ENCODE results near the gene KAT6B.
"Not testable (repeated sequence)": the region's sequence is repeated elsewhere in the genome, so short reads cannot be mapped to it uniquely, and the experiment has no call there.

KAT6B gene

DNA sequence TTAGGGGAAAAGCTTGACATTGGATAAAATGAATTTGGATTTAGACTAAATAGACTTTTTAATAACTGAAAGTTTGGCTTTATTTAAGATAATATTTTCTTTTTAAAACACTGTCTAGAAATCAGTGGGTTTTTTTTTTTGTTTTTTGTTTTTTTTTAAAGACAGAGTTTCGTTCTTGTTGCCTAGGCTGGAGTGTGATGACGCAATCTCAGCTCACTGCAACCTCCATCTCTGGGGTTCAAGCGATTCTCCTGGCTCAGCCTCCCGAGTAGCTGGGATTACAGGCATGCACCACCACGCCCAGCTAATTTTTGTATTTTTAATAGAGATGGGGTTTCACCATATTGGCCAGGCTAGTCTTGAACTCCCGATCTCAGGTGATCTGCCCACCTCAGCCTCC, 66.9 kb downstream of the KAT6B start:
- DNase-seq = not testable (repeated sequence)

DNA sequence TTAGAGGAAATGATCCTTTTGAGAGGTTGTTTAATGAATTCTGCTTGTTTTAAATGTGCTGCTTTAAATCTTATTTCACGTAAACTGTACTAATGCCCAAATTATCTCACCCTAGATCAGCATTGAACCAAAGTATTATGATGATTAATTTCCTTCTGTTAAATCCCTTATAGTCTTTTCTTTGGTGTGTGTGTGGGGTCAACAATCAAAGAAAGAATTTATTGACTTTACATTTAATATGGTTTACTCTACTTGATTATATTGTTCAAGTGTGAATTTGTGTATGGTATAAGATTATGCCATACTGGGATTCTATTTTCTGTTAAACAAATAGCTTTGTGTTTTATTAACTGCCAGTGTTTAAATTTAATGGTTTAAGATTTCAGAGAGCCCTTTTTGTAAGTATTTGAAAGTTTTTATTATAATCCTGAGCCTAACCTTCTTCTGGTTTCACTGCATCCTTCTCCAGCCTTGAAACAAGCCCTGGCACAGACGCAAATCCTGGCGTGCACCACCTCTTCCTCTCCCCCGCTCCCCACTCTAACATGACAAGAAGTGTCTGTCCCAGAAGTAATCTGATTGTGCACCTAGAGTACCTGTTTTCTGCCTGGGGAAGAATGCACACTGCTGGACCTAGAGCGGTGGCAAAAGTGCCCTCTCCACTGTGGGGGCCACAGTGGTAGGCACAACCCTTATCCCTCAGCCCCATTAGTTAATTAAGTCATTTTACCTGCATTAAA, 70.6 kb downstream of the KAT6B start:
- no peak for DNase-seq

DNA sequence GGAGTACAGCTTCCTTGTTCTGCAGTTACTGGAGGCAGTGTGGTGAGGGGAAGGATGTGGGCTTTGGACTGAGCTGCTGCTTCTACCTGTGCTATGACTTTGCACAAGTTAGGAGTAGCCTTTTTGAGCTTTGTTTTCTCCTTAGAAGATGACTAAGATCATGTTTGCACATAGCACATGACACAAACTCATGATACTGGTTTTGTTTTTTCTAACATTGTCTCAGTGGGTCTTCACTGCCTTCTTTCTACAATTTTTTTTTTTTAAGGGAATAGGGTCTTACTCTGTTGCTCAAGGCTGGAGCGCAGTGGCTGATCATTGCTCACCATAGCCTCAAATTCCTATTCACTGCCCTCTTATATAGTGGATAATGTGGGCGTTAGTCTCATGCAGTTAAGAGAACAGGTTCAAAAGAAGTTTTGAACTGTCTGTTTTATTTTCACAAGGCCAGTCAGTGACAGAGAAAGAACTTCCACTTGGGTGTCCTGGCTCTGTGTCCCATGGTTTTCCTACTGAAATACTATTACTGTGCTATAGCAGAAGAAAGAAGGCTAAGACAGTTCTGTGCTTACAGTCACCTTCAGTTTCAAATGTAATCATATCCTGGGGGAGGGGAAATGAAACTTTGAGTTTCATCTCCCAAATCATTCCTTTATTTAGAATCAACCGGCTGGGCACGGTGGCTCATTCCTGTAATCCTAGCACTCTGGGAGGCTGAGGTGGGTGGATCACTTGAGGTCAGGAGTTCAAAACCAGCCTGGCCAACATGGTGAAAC, 72.0 kb downstream of the KAT6B start:
- peak; percentile 32 for DNase-seq

DNA sequence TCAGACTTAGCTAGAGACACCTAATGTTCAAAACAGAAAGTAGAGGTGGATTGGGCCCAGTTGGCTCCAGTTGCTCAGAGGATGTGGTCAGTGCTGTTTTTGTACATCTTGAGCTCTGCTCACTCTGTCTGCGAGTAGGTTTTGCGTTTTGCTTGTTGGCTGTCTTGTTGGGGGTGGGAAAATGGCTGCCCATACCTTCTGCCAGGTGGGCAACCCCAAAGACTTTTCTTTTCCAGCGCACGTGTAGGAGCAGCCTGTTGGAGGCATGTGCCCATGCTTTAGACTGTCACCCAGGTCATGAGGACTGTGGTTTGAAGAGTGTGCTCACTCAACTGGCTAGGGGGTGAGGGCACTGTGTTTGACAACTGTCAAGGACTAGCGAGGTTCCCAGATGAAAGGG, 73.9 kb downstream of the KAT6B start:
- DNase-seq = no peak

DNA sequence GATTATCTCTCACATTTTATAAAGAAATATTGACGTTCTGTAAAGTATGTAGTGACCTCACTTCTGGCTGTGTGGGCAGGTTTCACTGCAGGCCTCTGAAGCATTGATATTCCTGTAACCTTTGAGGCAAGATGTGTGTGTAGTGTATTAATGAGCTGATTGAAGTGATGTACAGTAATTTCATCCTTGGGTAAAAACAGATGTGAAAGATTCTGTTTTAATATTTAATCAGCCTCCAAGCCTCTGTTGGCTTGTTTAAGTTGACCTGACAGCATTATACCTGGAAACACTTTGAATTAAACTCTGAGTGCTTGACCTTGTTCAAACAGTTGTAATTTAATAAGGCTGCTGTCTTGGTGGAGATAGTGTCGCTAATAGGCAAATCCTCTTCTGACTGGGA, 74.9 kb downstream of the KAT6B start:
- no peak for DNase-seq

DNA sequence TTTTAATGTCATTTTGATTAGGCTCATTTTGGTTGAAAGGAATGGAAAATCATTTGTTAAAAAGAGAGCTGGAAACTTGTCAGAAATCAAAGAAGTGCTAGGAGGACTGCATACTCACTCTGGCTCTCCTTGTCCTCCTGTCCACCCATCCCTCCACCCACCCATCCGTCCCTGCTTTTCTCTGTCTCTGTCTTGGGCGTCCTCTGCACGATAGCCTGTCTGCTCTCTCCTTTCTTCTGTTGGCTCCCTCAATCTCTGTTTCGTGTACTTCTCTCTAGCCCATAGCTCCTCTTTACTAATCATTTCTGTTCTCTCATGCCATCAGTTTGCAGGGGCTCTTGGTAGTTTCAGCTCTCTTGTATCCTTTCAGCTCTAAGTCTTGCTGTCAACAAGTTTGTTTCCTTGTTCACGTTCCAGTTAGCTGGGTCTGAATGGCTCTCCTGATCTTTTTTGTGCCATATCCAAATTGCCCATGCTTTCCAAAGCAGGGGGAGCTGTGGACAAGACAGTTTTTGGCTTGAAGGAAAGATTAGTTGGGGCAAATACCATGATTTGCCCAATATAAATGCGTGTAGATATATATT, 75.6 kb downstream of the KAT6B start:
- DNase-seq = no peak

DNA sequence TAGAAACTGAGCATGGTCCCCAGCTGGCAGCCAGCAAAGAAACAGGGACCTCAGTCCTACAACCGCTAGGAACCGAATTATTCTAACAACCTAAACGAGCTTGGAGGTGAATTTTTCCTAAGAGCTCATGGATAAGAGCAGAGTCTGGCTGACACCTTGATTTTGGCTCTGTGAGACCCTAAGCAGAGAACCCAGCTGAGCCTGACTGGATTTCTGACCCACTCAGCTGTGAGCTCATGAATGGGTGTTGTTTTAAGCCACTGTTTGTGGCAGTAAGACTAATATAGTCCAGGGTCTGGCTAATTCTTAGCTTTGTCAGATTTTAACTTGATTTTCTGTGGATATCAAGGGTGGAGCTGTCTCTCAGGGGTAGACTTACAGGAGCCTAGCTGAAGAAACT, 77.1 kb downstream of the KAT6B start:
- DNase-seq = no peak

DNA sequence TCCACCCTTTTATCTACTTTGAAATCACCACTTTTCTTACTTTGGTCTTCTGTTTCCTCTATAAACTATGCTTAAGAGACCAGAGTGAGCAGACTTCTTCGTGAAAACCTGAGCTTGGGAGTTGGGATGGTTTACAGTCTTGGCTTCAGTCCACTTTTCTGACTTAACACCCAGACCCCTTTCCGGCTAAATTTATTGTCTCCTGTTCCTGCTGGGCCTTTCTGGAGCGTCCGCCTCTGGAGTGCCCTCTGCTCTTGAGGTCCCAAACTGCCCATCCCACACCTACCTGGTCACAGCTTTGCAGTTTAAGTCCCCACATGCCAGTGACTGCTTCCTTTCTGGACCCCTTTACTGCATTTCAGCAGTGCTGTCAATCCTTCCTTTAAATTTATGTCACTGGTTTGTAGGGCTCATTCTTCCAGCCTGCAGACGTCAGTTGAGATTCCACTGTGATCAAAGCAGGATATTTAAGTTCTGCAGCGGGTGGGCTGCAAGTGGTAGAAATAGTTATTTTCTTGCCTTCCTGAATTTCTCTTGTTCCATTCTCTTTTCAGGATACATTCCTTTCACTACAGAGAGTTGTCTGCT, 80.3 kb downstream of the KAT6B start:
- no peak for DNase-seq

DNA sequence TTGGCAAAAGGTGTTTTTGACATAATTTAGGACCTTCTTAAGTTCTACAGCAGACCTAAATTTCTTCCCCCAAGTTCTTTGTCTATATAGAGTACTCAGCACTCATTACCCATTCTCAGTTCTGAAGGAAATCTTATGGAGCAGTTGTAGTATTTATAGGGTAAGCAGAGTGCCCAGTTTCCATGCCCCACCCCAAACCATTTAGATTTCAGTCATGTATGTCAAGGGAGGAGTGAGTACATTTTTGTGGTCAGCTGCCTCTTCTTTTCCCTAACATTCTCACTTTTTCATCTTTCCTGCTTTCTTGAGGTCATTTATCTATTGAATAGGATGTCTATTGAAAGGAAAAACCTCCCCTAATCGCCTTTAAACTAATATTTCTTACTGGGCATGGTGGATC, 83.3 kb downstream of the KAT6B start:
- DNase-seq = no peak

DNA sequence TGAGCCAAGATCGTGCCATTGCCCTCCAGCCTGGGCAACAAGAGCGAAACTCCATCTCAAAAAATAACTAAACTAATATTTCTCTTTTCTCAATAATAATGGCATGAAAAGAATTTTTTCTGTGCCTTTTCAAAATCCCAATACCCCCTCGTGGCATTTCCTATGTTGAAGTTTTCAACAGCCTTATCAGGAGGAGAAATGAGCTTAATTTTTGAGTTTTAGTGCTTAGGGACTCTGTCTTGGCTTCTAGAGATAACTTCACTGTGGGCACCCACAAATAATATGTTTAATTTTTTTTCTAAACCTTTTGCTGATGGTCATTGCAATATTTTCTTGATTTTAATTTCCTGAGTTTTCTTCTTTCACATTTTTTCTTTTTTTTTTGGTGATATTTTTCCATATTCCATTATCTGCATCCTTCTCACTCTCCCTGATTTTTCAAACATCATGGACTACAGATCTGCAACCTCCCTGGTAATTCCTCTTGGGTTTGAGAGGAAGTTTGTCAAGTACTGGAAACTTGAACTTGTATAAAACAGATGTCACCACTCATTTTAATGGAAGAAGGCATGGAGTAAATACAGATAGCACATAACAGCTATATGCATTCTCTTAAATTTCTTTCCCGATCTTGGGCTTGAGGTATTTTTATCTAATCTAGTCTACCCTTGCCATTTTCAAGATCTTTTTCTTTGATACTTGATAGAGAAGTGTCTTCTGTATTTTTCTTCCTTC, 84.0 kb downstream of the KAT6B start:
- no peak for DNase-seq

DNA sequence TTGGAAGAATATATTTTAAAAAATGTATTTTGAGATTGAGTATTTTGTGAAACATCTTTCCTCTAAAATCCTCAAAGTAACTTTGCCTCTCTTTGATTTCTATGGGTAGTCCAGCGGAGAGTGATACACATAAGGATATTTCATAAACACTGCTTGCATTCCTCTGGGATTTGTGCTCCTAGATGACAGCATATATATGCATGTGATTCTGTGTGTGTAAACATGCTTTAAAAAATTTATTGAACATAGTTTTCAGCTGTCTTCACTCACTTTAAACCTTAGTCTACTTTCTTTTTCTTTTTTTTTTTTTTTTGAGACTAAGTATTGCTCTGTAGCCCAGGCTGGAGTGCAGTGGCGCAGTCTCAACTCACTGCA, 84.6 kb downstream of the KAT6B start:
- no peak for DNase-seq

DNA sequence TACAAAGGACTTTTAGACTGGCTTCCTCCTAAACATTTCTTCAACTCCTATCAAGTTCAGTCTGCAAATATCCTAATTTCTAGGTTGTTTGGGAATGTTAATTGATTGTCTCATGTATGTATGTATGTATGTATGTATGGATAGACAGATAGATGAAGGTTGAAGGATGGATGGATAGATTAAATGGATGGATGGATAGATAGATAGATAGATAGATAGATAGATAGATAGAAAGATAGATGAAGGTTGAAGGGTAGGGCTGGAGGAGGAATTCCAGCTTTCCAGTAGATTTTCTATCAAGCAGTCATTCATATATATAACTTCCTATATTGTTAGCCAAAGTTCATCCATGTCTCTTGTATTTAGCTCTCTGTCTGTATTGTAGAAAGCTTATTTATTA, 85.8 kb downstream of the KAT6B start:
- no peak for DNase-seq

DNA sequence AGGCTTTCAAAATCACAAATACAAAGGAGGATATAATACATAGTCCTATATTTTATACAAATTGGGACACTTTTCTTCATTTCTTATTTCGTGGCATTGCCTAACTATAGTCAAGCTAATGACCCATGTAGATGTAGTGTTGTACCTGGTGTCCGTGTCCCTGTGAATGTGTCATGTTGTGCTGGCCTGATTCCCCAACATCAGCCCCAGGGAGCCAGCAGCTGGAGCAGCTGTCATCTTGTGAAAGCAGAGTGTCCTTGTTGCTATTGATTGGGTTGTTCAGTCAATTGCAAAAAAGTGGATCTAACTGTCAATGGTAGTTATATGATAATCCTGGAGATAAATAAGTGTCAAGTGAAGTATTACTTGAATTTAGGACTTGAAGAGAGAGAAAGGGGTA, 86.3 kb downstream of the KAT6B start:
- no peak for DNase-seq

DNA sequence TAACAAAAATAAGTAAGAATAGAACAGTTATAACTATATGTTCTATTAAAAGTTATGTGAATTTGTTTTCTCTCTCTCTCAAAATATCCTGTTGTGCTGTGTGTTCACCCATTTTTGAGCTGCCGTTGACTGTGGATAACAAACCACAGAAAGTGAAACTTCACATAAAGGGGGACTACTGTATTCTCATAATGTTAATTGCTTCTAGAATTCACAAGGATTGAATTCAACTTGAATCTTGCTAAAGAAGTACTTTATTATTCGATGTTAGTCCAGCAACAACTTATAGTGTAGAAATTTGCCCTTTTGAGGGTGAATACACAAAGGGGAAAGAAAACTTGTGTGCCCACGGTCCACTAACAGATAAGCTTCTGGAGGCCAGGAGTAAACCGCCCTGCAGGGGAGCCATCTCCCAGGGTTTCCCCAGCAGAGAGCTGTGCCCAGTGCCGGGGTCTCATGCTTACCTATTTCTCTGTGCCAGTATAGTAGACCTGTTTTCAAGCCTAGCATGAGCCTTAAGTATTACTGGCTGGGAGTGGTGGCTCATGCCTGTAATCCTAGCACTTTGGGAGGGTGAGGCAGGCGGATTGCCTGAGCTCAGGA, 87.1 kb downstream of the KAT6B start:
- no peak for DNase-seq

DNA sequence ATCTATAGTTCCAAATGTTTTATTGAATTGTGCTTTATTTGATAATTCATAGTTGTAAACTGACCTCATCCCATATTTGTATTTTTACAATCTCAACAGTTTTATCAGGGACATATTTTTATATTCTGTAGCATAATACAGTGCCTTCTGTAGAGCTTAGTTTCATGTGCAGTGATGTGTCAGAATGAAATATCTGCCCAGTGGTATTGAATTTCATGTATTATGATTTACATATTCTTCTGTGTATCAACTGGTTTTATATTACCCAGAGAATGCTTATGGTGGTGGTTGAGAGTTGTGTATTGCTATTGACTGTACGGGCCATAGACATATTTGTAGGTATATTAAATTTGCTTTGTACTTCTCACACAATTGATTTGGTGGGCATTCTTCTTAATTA, 89.9 kb downstream of the KAT6B start:
- no peak for DNase-seq

DNA sequence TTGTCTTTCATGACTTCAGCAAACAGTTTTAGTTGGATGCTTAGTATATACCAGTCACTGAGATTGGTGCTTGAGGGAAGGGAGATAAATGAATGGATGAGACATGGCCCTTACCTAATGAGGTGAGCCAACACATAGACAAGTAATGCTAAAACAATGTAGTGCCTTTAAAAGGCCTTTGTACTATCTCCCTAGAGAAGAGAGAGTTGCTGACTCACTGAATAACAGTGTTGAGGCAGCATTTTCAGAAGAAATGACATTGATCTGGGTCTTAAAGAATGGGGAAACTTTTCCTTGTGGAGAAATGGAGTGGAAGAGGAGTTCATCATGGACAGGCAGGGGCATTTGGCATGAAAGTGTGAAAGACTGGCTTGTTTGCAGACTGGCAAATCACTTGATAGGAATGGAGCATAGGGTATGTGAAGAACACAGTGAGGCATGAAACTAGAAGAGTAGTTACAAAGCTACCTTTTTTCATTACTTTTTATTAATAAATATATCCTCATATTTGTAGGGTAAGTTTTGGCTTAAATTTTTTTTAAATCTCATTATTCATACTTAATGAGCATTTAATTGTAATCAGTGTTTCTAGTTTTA, 91.2 kb downstream of the KAT6B start:
- no peak for DNase-seq

DNA sequence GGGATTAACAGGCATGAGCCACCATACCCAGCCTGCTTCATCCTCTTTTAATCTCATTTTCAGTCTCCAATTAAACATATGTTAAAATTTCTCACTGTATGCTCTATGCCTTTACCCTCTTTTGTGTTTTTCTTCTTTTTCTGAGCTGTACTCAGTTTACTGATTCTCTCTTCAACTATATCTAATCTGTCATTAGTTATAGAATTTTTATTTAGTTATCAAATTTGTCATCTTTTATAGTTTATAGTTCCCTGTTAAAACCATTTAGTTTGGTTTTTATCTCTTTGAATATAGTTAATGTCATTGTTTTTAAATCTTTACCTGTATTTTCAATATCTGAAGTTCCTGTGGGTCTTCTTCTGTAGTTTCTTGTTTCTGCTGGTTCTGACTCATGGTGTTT, 93.3 kb downstream of the KAT6B start:
- no peak for DNase-seq

DNA sequence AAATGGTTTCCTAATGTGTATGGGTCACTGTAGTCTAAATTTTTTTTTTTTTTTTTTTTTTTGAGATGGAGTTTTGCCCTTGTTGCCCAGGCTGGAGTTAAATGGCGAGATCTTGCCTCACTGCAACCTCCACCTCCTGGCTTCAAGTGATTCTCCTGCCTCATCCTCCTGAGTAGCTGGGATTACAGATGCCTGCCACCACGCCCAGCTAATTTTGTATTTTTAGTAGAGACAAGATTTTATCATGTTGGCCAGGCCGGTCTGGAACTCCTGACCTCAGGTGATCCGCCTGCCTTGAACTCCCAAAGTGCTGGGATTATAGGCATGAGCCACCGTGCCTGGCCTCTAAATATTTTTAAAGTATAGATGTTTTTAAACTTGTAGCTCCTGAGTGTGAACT, 94.7 kb downstream of the KAT6B start:
- DNase-seq = not testable (repeated sequence)

DNA sequence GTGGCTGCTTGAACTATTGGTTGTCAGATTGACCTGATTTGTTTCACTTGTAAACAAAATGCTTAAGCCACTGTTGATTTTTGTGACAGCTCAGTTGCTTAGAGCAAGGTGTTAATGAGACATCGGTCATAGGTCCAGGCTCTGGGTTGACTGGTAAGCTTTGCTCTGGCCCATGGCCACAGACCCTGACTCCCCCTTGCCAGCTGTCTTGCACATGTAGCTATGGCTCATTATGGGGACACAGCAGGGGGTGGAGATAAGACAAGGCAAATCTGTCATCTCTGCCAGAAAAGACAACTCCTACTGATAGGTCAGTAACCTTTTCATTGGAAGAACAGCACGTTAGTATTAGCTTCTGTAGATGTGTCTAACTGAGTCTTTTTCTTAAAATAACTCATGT, 95.3 kb downstream of the KAT6B start:
- no peak for DNase-seq

DNA sequence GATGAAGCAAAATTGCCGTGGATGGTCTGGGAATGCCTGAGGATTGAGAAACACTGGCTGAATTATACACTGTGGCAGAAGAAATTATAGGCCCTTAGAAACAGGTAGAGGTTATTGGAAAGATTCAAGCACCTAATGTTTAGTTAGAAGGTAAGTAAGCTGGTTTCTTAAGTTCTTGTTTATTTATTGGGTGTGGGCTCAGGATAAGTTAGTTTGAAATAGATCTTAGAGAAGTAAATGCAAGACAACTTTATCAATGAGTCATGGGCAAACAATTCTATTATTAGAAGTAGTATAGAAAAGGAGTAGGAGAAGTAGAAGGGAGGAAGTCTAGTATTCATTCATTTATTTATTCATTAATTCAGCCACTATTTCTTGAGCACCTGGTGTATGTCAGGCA, 96.5 kb downstream of the KAT6B start:
- DNase-seq = no peak

DNA sequence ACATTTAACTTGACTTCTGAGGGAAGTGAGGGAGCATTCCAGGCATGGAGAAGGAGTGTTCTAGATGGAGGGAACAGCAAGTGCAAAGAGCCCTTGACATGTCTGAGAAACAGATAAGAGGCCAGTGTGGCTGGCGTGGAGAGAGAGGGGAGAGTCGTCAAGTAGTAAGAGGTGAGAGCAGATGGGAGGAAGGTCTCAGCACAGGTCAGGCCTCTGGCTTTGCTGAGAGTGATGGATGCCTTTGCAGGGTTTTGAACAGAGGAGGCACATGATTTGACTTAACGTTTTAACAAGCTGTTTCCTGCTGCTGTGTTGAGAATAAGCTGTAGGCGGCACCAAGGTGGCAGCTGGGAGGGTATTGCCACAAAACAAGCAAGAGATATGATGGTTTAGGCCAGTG, 97.2 kb downstream of the KAT6B start:
- no peak for DNase-seq

DNA sequence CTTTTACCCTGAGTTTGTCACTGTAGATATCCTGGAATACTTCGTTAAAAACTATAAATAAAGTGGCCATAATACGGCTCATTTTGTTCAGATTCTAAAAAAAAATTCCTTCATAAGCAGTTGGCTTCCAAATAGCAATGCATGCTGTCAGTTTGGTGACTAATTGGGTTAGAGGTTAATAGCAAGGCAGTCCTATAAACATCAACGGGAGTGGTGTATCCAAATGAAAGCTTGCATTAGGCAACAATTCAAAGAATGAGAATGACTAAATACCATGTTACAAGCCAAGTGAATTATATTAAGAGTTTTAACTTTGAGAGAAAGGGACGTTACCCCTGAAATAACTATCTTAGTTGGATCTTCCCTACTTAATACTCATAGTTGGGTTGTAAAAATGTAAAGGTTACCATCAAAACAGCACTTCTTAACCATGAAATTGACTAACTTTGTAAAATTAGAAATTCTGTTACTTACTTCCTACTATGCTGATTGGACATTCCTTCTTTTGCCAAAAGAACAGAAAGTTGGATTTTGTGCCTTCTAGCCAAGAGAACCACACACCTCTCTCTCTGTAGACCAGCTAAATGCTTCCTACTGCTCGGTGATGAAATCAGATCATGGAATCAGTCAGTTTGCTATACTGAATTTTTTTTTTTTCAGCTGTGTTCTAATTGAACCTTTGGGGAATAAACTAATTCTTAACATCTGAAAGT, 98.0 kb downstream of the KAT6B start:
- no peak for DNase-seq

Data from stimulated activated CD4-positive, alpha-beta T cell treated with anti-CD3 and anti-CD28 coated beads, Interleukin-1b, Interleukin-23, amount 100 ng/mL, for 48 hours (primary cell).